NCI-H2029 treated with DMSO at 0.1 percent for 48 hours (cell line): ENCODE data around the gene KIF6.

Experiments
- DNase-seq: peaks from one replicate; lab custom pipeline; 2025; lab: John Stamatoyannopoulos, UW

The KIF6 gene

GRCh38 chr6:39451831-39452230 lies 273.4 kb downstream of the KIF6 start:
- DNase-seq: no peak

GRCh38 chr6:39449022-39449421 lies 276.2 kb downstream of the KIF6 start:
- no peak for DNase-seq

GRCh38 chr6:39446909-39447308 lies 278.3 kb downstream of the KIF6 start:
- DNase-seq: no peak

- no peak for DNase-seq
Measured at GRCh38 chr6:39445667-39446066, 279.5 kb downstream of the KIF6 start.

- no peak for DNase-seq
Measured at GRCh38 chr6:39444479-39445019, 280.7 kb downstream of the KIF6 start.

GRCh38 chr6:39441986-39442385 lies 283.2 kb downstream of the KIF6 start:
- DNase-seq: no peak

- no peak for DNase-seq
Measured at GRCh38 chr6:39441301-39441700, 283.9 kb downstream of the KIF6 start.

GRCh38 chr6:39440039-39440426 lies 285.2 kb downstream of the KIF6 start:
- DNase-seq: no peak

GRCh38 chr6:39439342-39440038 lies 285.7 kb downstream of the KIF6 start:
- DNase-seq: no peak

GRCh38 chr6:39433630-39434029 lies 291.6 kb downstream of the KIF6 start:
- no peak for DNase-seq

GRCh38 chr6:39432330-39433025 lies 292.7 kb downstream of the KIF6 start:
- no peak for DNase-seq

- peak; percentile 72 for DNase-seq
Measured at GRCh38 chr6:39430871-39431523, 294.2 kb downstream of the KIF6 start.

GRCh38 chr6:39430446-39430845 lies 294.8 kb downstream of the KIF6 start:
- DNase-seq: no peak

GRCh38 chr6:39428816-39429215 lies 296.4 kb downstream of the KIF6 start:
- DNase-seq: no peak

- DNase-seq: no peak
Measured at GRCh38 chr6:39428152-39428551, 297.1 kb downstream of the KIF6 start.

GRCh38 chr6:39426073-39426456 lies 299.1 kb downstream of the KIF6 start:
- DNase-seq: peak; percentile 18

GRCh38 chr6:39425346-39426072 lies 299.7 kb downstream of the KIF6 start:
- no peak for DNase-seq

- no peak for DNase-seq
Measured at GRCh38 chr6:39424831-39425230, 300.4 kb downstream of the KIF6 start.

- no peak for DNase-seq
Measured at GRCh38 chr6:39422238-39422637, 303.0 kb downstream of the KIF6 start.

- DNase-seq: no peak
Measured at GRCh38 chr6:39421383-39422225, 303.6 kb downstream of the KIF6 start.
